Measurements from ENCODE around the gene ABI2. TPM values are rescaled to one million over a fixed set of nuclear protein-coding genes. Genes with fewer than 3 reads are reported as not detected.

Gene ABI2
- total RNA-seq, 5 donors from 2014 or later (not counting 1 experiment from before 2014, with no cell fraction given) = 22.3 to 29.4 (median 26.7) TPM

DNA sequence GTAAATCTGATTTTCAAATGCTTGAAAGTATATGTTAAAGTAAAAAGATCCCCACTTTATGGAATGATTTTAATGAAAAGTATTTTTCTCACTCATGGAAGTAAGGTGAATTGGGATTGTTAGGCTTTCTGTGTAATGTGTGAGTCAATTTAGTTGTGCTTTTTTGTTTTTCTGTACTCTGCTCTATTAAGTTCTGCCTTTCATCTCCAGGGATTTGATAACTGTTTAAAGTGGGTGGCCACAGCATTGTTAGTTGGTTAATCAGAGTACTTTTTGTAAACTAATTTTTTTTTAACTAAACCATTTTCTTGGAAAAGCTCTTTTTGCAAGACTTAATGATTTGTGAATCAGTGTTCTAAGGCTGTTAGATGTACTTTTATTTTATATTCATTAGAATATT lies 76.8 kb downstream of the ABI2 start:
- CTCF ChIA-PET = no interaction called here
- Histone ChIP-seq H3K4me3 (ENCODE audit: control insufficient read depth in 1 of 2, extremely low read depth in 1 of 2, low read length in 1 of 2) (no peak overlapping the region), H3K36me3 (ENCODE audit: control insufficient read depth in 2 of 2, extremely low read depth in 1 of 2, insufficient read depth in 1 of 2, low read length in 1 of 2) (peaks cover 2 to 3% of the 10 kb centered on the region in 2 donors), H3K27me3 (replicated peaks in 1 of 2; ENCODE audit: control insufficient read depth in 2 of 2, extremely low read depth in 1 of 2, insufficient read depth in 2 of 2, low read length in 1 of 2) (no peaks in the 10 kb centered on the region), H3K9me3 (no peaks in the 10 kb centered on the region), H3K27ac (ENCODE audit: low read length) (no peak overlapping the region), H3K4me1 (ENCODE audit: control insufficient read depth in 1 of 2, extremely low read depth in 1 of 2, insufficient read depth in 2 of 2, low read length in 2 of 2) (no peaks in the 10 kb centered on the region)
- Mint-ChIP-seq H3K27ac (no peak overlapping the region), H3K9me3 (no peaks in the 10 kb centered on the region), H3K4me1 (no peaks in the 10 kb centered on the region), H3K27me3 (no peaks in the 10 kb centered on the region), H3K36me3 (peaks cover 55% of the 10 kb centered on the region), H3K4me3 (no peak overlapping the region)
- DNase-seq (no peak), ATAC-seq (replicated peaks in 1 of 4) (no peak)
- POLR2A ChIA-PET = no interaction called here

DNA sequence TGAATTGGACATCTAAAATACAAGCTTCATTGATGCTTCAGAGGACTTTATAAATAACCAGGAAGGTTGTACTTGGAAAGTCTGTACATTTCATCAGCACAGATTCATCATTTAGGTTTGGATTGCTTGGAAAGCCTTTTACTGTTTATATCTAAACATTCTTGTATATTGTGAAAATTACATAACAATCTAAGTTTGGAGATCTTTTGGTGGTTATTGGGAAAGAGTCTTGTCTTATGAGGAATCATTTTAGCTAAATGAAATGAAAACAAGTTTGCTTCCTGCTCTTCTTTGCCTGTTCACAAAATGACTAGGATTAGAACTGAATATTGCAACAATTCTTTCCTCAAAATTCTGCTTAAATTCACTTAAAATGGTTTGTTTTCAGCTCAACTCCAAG lies 79.3 kb downstream of the ABI2 start:
- H3K9me3 Mint-ChIP-seq = no peaks in the 10 kb centered on the region
- no peak overlapping the region for H3K4me3 ChIP-seq (ENCODE audit: control insufficient read depth in 1 of 2, extremely low read depth in 1 of 2, low read length in 1 of 2)
- peaks cover 6 to 13% of the 10 kb centered on the region in 2 donors for H3K36me3 ChIP-seq (ENCODE audit: control insufficient read depth in 2 of 2, extremely low read depth in 1 of 2, insufficient read depth in 1 of 2, low read length in 1 of 2)
- H3K27me3 ChIP-seq (replicated peaks in 1 of 2; ENCODE audit: control insufficient read depth in 2 of 2, extremely low read depth in 1 of 2, insufficient read depth in 2 of 2, low read length in 1 of 2) = no peaks in the 10 kb centered on the region
- no peak overlapping the region for H3K4me3 Mint-ChIP-seq
- no peak overlapping the region for H3K27ac Mint-ChIP-seq
- H3K27ac ChIP-seq (ENCODE audit: low read length) = no peak overlapping the region
- ChIA-PET POLR2A (no interaction called here), CTCF (no interaction called here)
- DNase-seq (no peak), ATAC-seq (replicated peaks in 1 of 4) (no peak)
- no peaks in the 10 kb centered on the region for H3K4me1 ChIP-seq (ENCODE audit: control insufficient read depth in 1 of 2, extremely low read depth in 1 of 2, insufficient read depth in 2 of 2, low read length in 2 of 2)
- peaks cover 72% of the 10 kb centered on the region for H3K36me3 Mint-ChIP-seq
- H3K4me1 Mint-ChIP-seq = no peaks in the 10 kb centered on the region
- no peaks in the 10 kb centered on the region for H3K27me3 Mint-ChIP-seq
- no peaks in the 10 kb centered on the region for H3K9me3 ChIP-seq

GRCh38 chr2:203412546-203413331 lies 84.5 kb downstream of the ABI2 start:
- Mint-ChIP-seq H3K4me1 (no peaks in the 10 kb centered on the region), H3K27me3 (no peaks in the 10 kb centered on the region), H3K27ac (no peak overlapping the region), H3K9me3 (peaks cover 0 to 8% (median 1%) of the 10 kb centered on the region in 3 donors), H3K4me3 (no peak overlapping the region), H3K36me3 (peaks cover 67% of the 10 kb centered on the region)
- Histone ChIP-seq H3K36me3 (ENCODE audit: control insufficient read depth in 2 of 2, extremely low read depth in 1 of 2, insufficient read depth in 1 of 2, low read length in 1 of 2) (peaks cover 11 to 17% of the 10 kb centered on the region in 2 donors), H3K4me3 (ENCODE audit: control insufficient read depth in 1 of 2, extremely low read depth in 1 of 2, low read length in 1 of 2) (no peak overlapping the region), H3K27ac (ENCODE audit: low read length) (no peak overlapping the region), H3K4me1 (ENCODE audit: control insufficient read depth in 1 of 2, extremely low read depth in 1 of 2, insufficient read depth in 2 of 2, low read length in 2 of 2) (no peaks in the 10 kb centered on the region), H3K9me3 (no peaks in the 10 kb centered on the region), H3K27me3 (replicated peaks in 1 of 2; ENCODE audit: control insufficient read depth in 2 of 2, extremely low read depth in 1 of 2, insufficient read depth in 2 of 2, low read length in 1 of 2) (no peaks in the 10 kb centered on the region)
- CTCF ChIA-PET = interaction anchor here in 1 of 2 donors (0.5 to 0.6 kb wide), 2 partner anchors 16 to 96 kb away, joined by 3 read pairs; no protein-coding TSS in a partner anchor
- ATAC-seq (replicated peaks in 1 of 4) (no peak), DNase-seq (no peak)
- 100% methylated on average over 1 of the region's 7 CpGs for WGBS (ENCODE audit: insufficient coverage)
- POLR2A ChIA-PET = interaction anchor here in 1 of 2 donors (0.6 kb wide), 1 partner anchor 225 kb away, joined by 4 read pairs; no protein-coding TSS in a partner anchor

GRCh38 chr2:203413796-203414195 lies 85.6 kb downstream of the ABI2 start:
- CTCF ChIA-PET = interaction anchor here in 1 of 2 donors (0.5 kb wide), 1 partner anchor 95 kb away, joined by 3 read pairs; no protein-coding TSS in a partner anchor
- Histone ChIP-seq H3K4me1 (ENCODE audit: control insufficient read depth in 1 of 2, extremely low read depth in 1 of 2, insufficient read depth in 2 of 2, low read length in 2 of 2) (no peaks in the 10 kb centered on the region), H3K27ac (ENCODE audit: low read length) (no peak overlapping the region), H3K36me3 (ENCODE audit: control insufficient read depth in 2 of 2, extremely low read depth in 1 of 2, insufficient read depth in 1 of 2, low read length in 1 of 2) (peaks cover 11 to 26% of the 10 kb centered on the region in 2 donors), H3K4me3 (ENCODE audit: control insufficient read depth in 1 of 2, extremely low read depth in 1 of 2, low read length in 1 of 2) (no peak overlapping the region), H3K27me3 (replicated peaks in 1 of 2; ENCODE audit: control insufficient read depth in 2 of 2, extremely low read depth in 1 of 2, insufficient read depth in 2 of 2, low read length in 1 of 2) (no peaks in the 10 kb centered on the region), H3K9me3 (peaks cover 2% of the 10 kb centered on the region)
- peaks cover 72% of the 10 kb centered on the region for H3K36me3 Mint-ChIP-seq
- DNase-seq (no peak), ATAC-seq (replicated peaks in 1 of 4) (no peak)
- peaks cover 0 to 17% (median 9%) of the 10 kb centered on the region in 3 donors for H3K9me3 Mint-ChIP-seq
- no peak overlapping the region for H3K27ac Mint-ChIP-seq
- no peaks in the 10 kb centered on the region for H3K4me1 Mint-ChIP-seq
- POLR2A ChIA-PET = interaction anchor here in 1 of 2 donors (0.7 kb wide), 1 partner anchor 22 kb away, joined by 5 read pairs; no protein-coding TSS in a partner anchor
- no peaks in the 10 kb centered on the region for H3K27me3 Mint-ChIP-seq
- H3K4me3 Mint-ChIP-seq = no peak overlapping the region

- no peaks in the 10 kb centered on the region for H3K27me3 ChIP-seq (replicated peaks in 1 of 2; ENCODE audit: control insufficient read depth in 2 of 2, extremely low read depth in 1 of 2, insufficient read depth in 2 of 2, low read length in 1 of 2)
- peaks cover 0 to 17% (median 9%) of the 10 kb centered on the region in 3 donors for H3K9me3 Mint-ChIP-seq
- peaks cover 2% of the 10 kb centered on the region for H3K9me3 ChIP-seq
- ATAC-seq (replicated peaks in 1 of 4) (no peak), DNase-seq (no peak)
- no peak overlapping the region for H3K27ac Mint-ChIP-seq
- H3K4me3 Mint-ChIP-seq = no peak overlapping the region
- WGBS (ENCODE audit: insufficient coverage) = 96% methylated on average over 5 of the region's 8 CpGs
- no peaks in the 10 kb centered on the region for H3K4me1 ChIP-seq (ENCODE audit: control insufficient read depth in 1 of 2, extremely low read depth in 1 of 2, insufficient read depth in 2 of 2, low read length in 2 of 2)
- ChIA-PET CTCF (interaction anchor here in 1 of 2 donors (0.9 kb wide), 1 partner anchor 11 kb away, joined by 3 read pairs; no protein-coding TSS in a partner anchor), POLR2A (no interaction called here)
- peak overlapping the region in 1 of 2 donors; percentile 17 for H3K4me3 ChIP-seq (ENCODE audit: control insufficient read depth in 1 of 2, extremely low read depth in 1 of 2, low read length in 1 of 2)
- H3K27me3 Mint-ChIP-seq = no peaks in the 10 kb centered on the region
- H3K4me1 Mint-ChIP-seq = no peaks in the 10 kb centered on the region
- peaks cover 13 to 14% of the 10 kb centered on the region in 2 donors for H3K36me3 ChIP-seq (ENCODE audit: control insufficient read depth in 2 of 2, extremely low read depth in 1 of 2, insufficient read depth in 1 of 2, low read length in 1 of 2)
- peaks cover 58% of the 10 kb centered on the region for H3K36me3 Mint-ChIP-seq
- H3K27ac ChIP-seq (ENCODE audit: low read length) = no peak overlapping the region
Observed at GRCh38 chr2:203418271-203418670, 90.1 kb downstream of the ABI2 start.

DNA sequence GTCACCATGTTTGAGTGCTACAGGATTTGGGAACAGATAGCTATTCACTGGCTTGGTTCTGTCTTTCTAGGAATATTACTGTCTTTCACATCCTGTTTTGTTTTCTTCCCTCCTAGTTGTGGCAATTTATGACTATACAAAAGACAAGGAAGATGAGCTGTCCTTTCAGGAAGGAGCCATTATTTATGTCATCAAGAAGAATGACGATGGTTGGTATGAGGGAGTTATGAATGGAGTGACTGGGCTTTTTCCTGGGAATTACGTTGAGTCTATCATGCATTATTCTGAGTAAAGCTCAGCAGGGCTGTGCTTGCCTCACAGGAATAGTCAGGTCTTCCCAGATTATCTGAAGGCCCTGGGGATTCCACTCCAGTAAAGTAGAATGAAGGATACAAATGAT lies 98.9 kb downstream of the ABI2 start:
- POLR2A ChIA-PET = no interaction called here
- no peak overlapping the region for H3K27ac Mint-ChIP-seq

More for the DNA sequence above, 98.9 kb downstream of the ABI2 start:
- 80% methylated on average over 1 of the region's 2 CpGs for WGBS (ENCODE audit: insufficient coverage)
- Mint-ChIP-seq H3K4me3 (no peak overlapping the region), H3K27me3 (no peaks in the 10 kb centered on the region), H3K4me1 (no peaks in the 10 kb centered on the region), H3K36me3 (peaks cover 39% of the 10 kb centered on the region), H3K9me3 (no peaks in the 10 kb centered on the region)
- Histone ChIP-seq H3K4me3 (ENCODE audit: control insufficient read depth in 1 of 2, extremely low read depth in 1 of 2, low read length in 1 of 2) (no peak overlapping the region), H3K4me1 (ENCODE audit: control insufficient read depth in 1 of 2, extremely low read depth in 1 of 2, insufficient read depth in 2 of 2, low read length in 2 of 2) (no peaks in the 10 kb centered on the region), H3K27me3 (replicated peaks in 1 of 2; ENCODE audit: control insufficient read depth in 2 of 2, extremely low read depth in 1 of 2, insufficient read depth in 2 of 2, low read length in 1 of 2) (no peaks in the 10 kb centered on the region), H3K27ac (ENCODE audit: low read length) (no peak overlapping the region), H3K9me3 (no peaks in the 10 kb centered on the region), H3K36me3 (ENCODE audit: control insufficient read depth in 2 of 2, extremely low read depth in 1 of 2, insufficient read depth in 1 of 2, low read length in 1 of 2) (peaks cover 6 to 8% of the 10 kb centered on the region in 2 donors)
- no peak for ATAC-seq (replicated peaks in 1 of 4)
- no peak for DNase-seq
- CTCF ChIA-PET = interaction anchor here (0.6 kb wide), 2 partner anchors 202 to 1721 kb away, joined by 3 read pairs; no protein-coding TSS in a partner anchor
